SK-N-SH (cell line): ENCODE results near the gene GLCE. TPM values are rescaled to one million over a fixed set of nuclear protein-coding genes. Genes with fewer than 3 reads are reported as not detected.

Source experiments
- CTCF ChIA-PET: fragments of 300-600, 350-600 bp; formaldehyde crosslinking; extraction: SDS; loops from one replicate; lab custom pipeline; 2021; lab: Yijun Ruan, JAX
- POLR2A ChIA-PET: fragments of 350-600 bp; sonication (Branson Sonifier 250); formaldehyde crosslinking; extraction: SDS; loops from one replicate; lab custom pipeline; 2020; ENCODE audit warnings: antibody characterized with exemption, inconsistent platforms; lab: Yijun Ruan, JAX
- DNase-seq: peaks from one replicate; pipeline ENCODE4 v3.0.0; 2012
- H2AFZ ChIP-seq: fragments of 200-600 bp; sonication (generic); 2 replicates; pipeline ENCODE4 v1.8.1; 2016; ENCODE audit warnings: antibody characterized with exemption, mild to moderate bottlenecking, low read depth
- H3F3A ChIP-seq: fragments of 200-600 bp; sonication (generic); replicated peaks from 2 replicates; pipeline ENCODE3; 2016; ENCODE audit warnings: antibody characterized with exemption, mild to moderate bottlenecking; ENCODE audit not compliant: insufficient read depth
- H3K27ac ChIP-seq, 2 experiments: fragments of 200-500 bp in 1 of 2; fragments of 200-600 bp in 1 of 2; sonication (Bioruptor generic) in 1 of 2; sonication (generic), shearing (Covaris generic) in 1 of 2; 2 replicates each; pipeline versions ENCODE4 v1.5.1 to v1.6.1; 2014 to 2016; ENCODE audit warnings: low read depth in 2 of 2, inconsistent platforms in 1 of 2, low read length in 1 of 2, mild to moderate bottlenecking in 1 of 2, mixed read lengths in 1 of 2
- H3K27me3 ChIP-seq: fragments of 200-600 bp; sonication (generic), shearing (Covaris generic); 2 replicates; pipeline ENCODE4 v1.6.1; 2016; ENCODE audit warnings: mixed run types; ENCODE audit not compliant: insufficient read depth
- H3K36me3 ChIP-seq, 2 experiments: fragments of 200-500 bp in 1 of 2; fragments of 200-600 bp in 1 of 2; sonication (Bioruptor generic) in 1 of 2; sonication (generic) in 1 of 2; replicated peaks in 1 of 2; 2 replicates each; pipeline versions ENCODE3 to v1.5.1; 2014 to 2016; ENCODE audit warnings: low read length in 1 of 2, mild to moderate bottlenecking in 1 of 2; ENCODE audit not compliant: insufficient read depth in 2 of 2, control insufficient read depth in 1 of 2
- H3K4me1 ChIP-seq, 2 experiments: fragments of 200-500 bp in 1 of 2; fragments of 200-600 bp in 1 of 2; sonication (Bioruptor generic) in 1 of 2; sonication (generic), shearing (Covaris generic) in 1 of 2; 2 replicates each; pipeline versions ENCODE4 v1.5.1 to v1.6.1; 2014 to 2016; ENCODE audit warnings: low read depth in 1 of 2, low read length in 1 of 2, mixed run types in 1 of 2; ENCODE audit not compliant: insufficient read depth in 2 of 2, control insufficient read depth in 1 of 2
- H3K4me2 ChIP-seq: fragments of 200-600 bp; sonication (generic), shearing (Covaris generic); 2 replicates; pipeline ENCODE4 v1.6.1; 2017; ENCODE audit warnings: mixed run types
- H3K4me3 ChIP-seq, 2 experiments: fragments of 200-500 bp in 1 of 2; fragments of 200-600 bp in 1 of 2; sonication (Bioruptor generic) in 1 of 2; sonication (generic), shearing (Covaris generic) in 1 of 2; 2 replicates each; pipeline versions ENCODE4 v1.5.1 to v1.8.1; 2014 to 2016; ENCODE audit warnings: low read depth in 2 of 2, inconsistent platforms in 1 of 2, low read length in 1 of 2, mild to moderate bottlenecking in 1 of 2, mixed read lengths in 1 of 2, moderate library complexity in 1 of 2
- H3K79me2 ChIP-seq: fragments of 200-600 bp; sonication (generic); 2 replicates; pipeline ENCODE4 v1.8.1; 2017; ENCODE audit warnings: mild to moderate bottlenecking; ENCODE audit not compliant: insufficient read depth
- H3K9ac ChIP-seq: fragments of 200-600 bp; sonication (generic); 2 replicates; pipeline ENCODE4 v1.6.1; 2017; ENCODE audit warnings: mixed run types
- H3K9me2 ChIP-seq: fragments of 200-600 bp; sonication (generic); 2 replicates; pipeline ENCODE4 v1.6.1; 2017; ENCODE audit warnings: mixed run types
- H3K9me3 ChIP-seq: fragments of 200-600 bp; sonication (generic); 2 replicates; pipeline ENCODE4 v1.6.1; 2017; ENCODE audit warnings: mixed run types, mild to moderate bottlenecking, moderate library complexity
- H4K20me1 ChIP-seq: fragments of 200-600 bp; sonication (generic); 2 replicates; pipeline ENCODE4 v1.6.1; 2017; ENCODE audit warnings: mild to moderate bottlenecking, mixed run types; ENCODE audit not compliant: insufficient read depth
- CTCF ChIP-seq: fragments of 200-600 bp; sonication (generic); IDR thresholded peaks from 2 replicates; pipeline ENCODE4 v1.6.1; 2017; ENCODE audit warnings: antibody characterized with exemption, mild to moderate bottlenecking, moderate library complexity
- EP300 ChIP-seq, 2 experiments: IDR thresholded peaks; 2 replicates each; pipeline versions ENCODE4 v1.4.0 to v1.6.1; 2012; ENCODE audit warnings: borderline replicate concordance in 1 of 2, low read depth in 1 of 2, low read length in 1 of 2
- EZH2phosphoT487 ChIP-seq: fragments of 200-600 bp; sonication (generic); IDR thresholded peaks from 2 replicates; pipeline ENCODE4 v1.6.1; 2017; ENCODE audit warnings: low read depth, mixed run types, mild to moderate bottlenecking, antibody characterized with exemption, moderate library complexity, borderline replicate concordance
- FOSL2 ChIP-seq: IDR thresholded peaks from 2 replicates; pipeline ENCODE4 v1.4.0; 2012; ENCODE audit warnings: low read depth, mild to moderate bottlenecking, moderate library complexity, borderline replicate concordance
- FOXJ3 ChIP-seq: sonication (generic); formaldehyde crosslinking; IDR thresholded peaks from 2 replicates; pipeline ENCODE4 v1.5.1; 2020; ENCODE audit warnings: mild to moderate bottlenecking, missing genetic modification reagents
- GATA2 ChIP-seq: sonication (generic); formaldehyde crosslinking; IDR thresholded peaks from 2 replicates; pipeline ENCODE4 v1.5.0; 2020; ENCODE audit warnings: mild to moderate bottlenecking, missing genetic modification reagents
- JUND ChIP-seq: IDR thresholded peaks from 2 replicates; pipeline ENCODE4 v1.4.0; 2012
- MAX ChIP-seq: IDR thresholded peaks from 2 replicates; pipeline ENCODE4 v1.4.0; 2012; ENCODE audit warnings: low read depth
- MEF2A ChIP-seq: IDR thresholded peaks from 2 replicates; pipeline ENCODE4 v1.4.0; 2012; ENCODE audit warnings: low read depth, borderline replicate concordance
- RFX5 ChIP-seq: IDR thresholded peaks from 2 replicates; pipeline ENCODE4 v1.6.1; 2012; ENCODE audit warnings: mild to moderate bottlenecking, improper control_type of control experiment, low read length
- SMC3 ChIP-seq: IDR thresholded peaks from 2 replicates; pipeline ENCODE4 v1.6.1; 2012; ENCODE audit warnings: low read depth, low read length, improper control_type of control experiment
- TAF1 ChIP-seq: IDR thresholded peaks from 2 replicates; pipeline ENCODE4 v1.6.1; 2012; ENCODE audit warnings: low read depth, mild to moderate bottlenecking, low read length, moderate library complexity, borderline replicate concordance
- TCF12 ChIP-seq: IDR thresholded peaks from 2 replicates; pipeline ENCODE4 v1.4.0; 2012
- USF1 ChIP-seq: IDR thresholded peaks from 2 replicates; pipeline ENCODE4 v1.4.0; 2012; ENCODE audit warnings: low read depth, borderline replicate concordance
- YY1 ChIP-seq: IDR thresholded peaks from 2 replicates; pipeline ENCODE4 v1.4.0; 2012; ENCODE audit warnings: low read depth, mild to moderate bottlenecking
- ZBTB33 ChIP-seq: IDR thresholded peaks from 2 replicates; pipeline ENCODE4 v1.4.0; 2012; ENCODE audit warnings: low read depth, borderline replicate concordance
- WGBS: methylation state at CpG from one replicate; pipeline ENCODE4 v1.1.6; 2017; ENCODE audit warnings: low lambda C conversion rate; 5-methylcytosine and 5-hydroxymethylcytosine counted together
- polyA plus RNA-seq, 3 experiments: library from polyadenylated mRNA; depleted of rRNA; stranded (reverse); fragments of >200 nt; gene quantifications; 2 replicates each; pipeline ENCODE4 v1.2.3, GENCODE V29; 2012

Gene GLCE
- polyA plus RNA-seq, 1 of the 3 experiments (the other 2 are of a cell fraction) = 19.5 TPM

GRCh38 chr15:69277316-69277715 lies 116.9 kb downstream of the GLCE start:
- 92% methylated on average over 9 of the region's 9 CpGs for WGBS
- TF ChIP-seq USF1 (no peak), YY1 (no peak), RFX5 (no peak), MAX (no peak), ZBTB33 (no peak), FOXJ3 (CRISPR knock-in tag) (no peak), EZH2phosphoT487 (no peak), EP300 (IDR thresholded peaks at IDR 0.05; ENCODE audit: borderline replicate concordance in 1 of 2, low read depth in 1 of 2, low read length in 1 of 2) (no peak), CTCF (no peak), MEF2A (no peak), GATA2 (no peak)

GRCh38 chr15:69279636-69280035 lies 119.2 kb downstream of the GLCE start:
- Histone ChIP-seq H3K27ac (no peak overlapping the region), H3K4me1 (no peaks in the 10 kb centered on the region; a peak in 2 of 4 replicates), H2AFZ (no peak overlapping the region), H3K4me3 (no peak overlapping the region), H3K9me2 (no peaks in the 10 kb centered on the region), H3F3A (no peaks in the 10 kb centered on the region), H3K79me2 (no peaks in the 10 kb centered on the region), H3K9ac (no peak overlapping the region), H4K20me1 (no peaks in the 10 kb centered on the region), H3K4me2 (no peak overlapping the region), H3K36me3 (no peaks in the 10 kb centered on the region), H3K27me3 (no peaks in the 10 kb centered on the region), H3K9me3 (no peaks in the 10 kb centered on the region)
- DNase-seq = no peak
- ChIA-PET POLR2A (no interaction called here), CTCF (interaction anchor here (1.0 to 3.5 kb wide), 6 partner anchors 10 to 221 kb away, joined by 4 to 11 read pairs (median 6); no protein-coding TSS in a partner anchor)
- no peak for TF ChIP-seq FOSL2
- TF ChIP-seq TAF1 = no peak
- TF ChIP-seq SMC3 = no peak
- TF ChIP-seq MAX = no peak
- no peak for TF ChIP-seq JUND
- no peak for TF ChIP-seq TCF12
- WGBS = 94% methylated on average over 7 of the region's 7 CpGs

More at GRCh38 chr15:69277316-69277715, 116.9 kb downstream of the GLCE start:
- no peak overlapping the region for H3K4me2 ChIP-seq
- no peak overlapping the region for H3K9ac ChIP-seq
- H3K27me3 ChIP-seq = no peaks in the 10 kb centered on the region
- H2AFZ ChIP-seq = no peak overlapping the region
- H3K27ac ChIP-seq = no peak overlapping the region
- ChIA-PET CTCF (interaction anchor here (1.2 to 3.5 kb wide), 4 partner anchors 14 to 224 kb away, joined by 3 to 11 read pairs (median 6); no protein-coding TSS in a partner anchor), POLR2A (no interaction called here)
- no peaks in the 10 kb centered on the region for H3K36me3 ChIP-seq
- H4K20me1 ChIP-seq = no peaks in the 10 kb centered on the region
- DNase-seq = no peak
- H3K4me1 ChIP-seq = no peaks in the 10 kb centered on the region; a peak in 2 of 4 replicates
- H3K9me3 ChIP-seq = no peaks in the 10 kb centered on the region
- no peaks in the 10 kb centered on the region for H3K79me2 ChIP-seq
- H3K9me2 ChIP-seq = no peaks in the 10 kb centered on the region
- H3K4me3 ChIP-seq = no peak overlapping the region
- H3F3A ChIP-seq = no peaks in the 10 kb centered on the region
